ENCODE results near the gene LIN28A. TPM values are rescaled to one million over a fixed set of nuclear protein-coding genes. Genes with fewer than 3 reads are reported as not detected.

Gene LIN28A
- under 1 TPM in 1 of 6 experiments, not detected in 5; 0.09 TPM for total RNA-seq
- long read RNA-seq = 0 reads

DNA sequence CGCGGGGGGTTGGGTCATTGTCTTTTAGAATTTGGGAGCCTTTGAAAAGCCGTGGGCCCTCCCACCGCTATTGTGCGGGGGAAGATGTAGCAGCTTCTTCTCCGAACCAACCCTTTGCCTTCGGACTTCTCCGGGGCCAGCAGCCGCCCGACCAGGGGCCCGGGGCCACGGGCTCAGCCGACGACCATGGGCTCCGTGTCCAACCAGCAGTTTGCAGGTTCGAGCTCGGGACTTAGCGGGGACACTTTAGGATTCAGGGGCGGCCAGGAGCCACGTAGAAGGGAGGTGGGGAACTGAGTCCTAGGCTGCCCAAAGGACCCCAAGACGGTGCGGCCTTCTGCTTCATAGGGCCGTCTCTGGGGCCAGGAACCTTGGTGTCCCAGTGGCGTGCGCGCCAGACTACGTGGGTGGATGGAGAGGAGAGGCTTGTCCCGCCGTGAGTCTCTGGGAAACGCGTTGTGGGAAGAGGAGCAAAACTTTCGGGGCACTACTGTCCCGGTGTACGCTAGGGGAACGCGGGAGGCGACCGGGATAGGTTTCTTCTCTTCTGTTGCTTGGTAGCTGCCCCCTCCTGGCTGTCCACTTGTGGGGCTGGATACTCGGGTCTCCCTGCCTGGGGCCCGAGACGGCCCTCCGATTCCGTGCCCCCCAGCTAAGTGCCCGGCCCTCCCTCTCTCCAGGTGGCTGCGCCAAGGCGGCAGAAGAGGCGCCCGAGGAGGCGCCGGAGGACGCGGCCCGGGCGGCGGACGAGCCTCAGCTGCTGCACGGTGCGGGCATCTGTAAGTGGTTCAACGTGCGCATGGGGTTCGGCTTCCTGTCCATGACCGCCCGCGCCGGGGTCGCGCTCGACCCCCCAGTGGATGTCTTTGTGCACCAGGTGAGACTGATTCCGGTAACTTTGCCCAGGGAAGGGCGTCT is at the start of gene LIN28A:
LIN28A (plus strand) TSS at position 112 of the 918 bp plus-strand sequence; CDS start at position 187, 75 bp downstream.
- WGBS (ENCODE audit: insufficient coverage, low coverage, low lambda C conversion rate, missing lambda C conversion rate) = 4% methylated on average over 40 of the region's 70 CpGs
- Histone ChIP-seq H3K4me1 (no peaks in the 10 kb centered on the region), H3K27ac (no peak within 1 kb of the TSS), H3K27me3 (peaks cover 0 to 22% of the 10 kb centered on the region in 2 donors), H3K36me3 (no peaks in the 10 kb centered on the region), H3K9me3 (no peaks in the 10 kb centered on the region), H3K4me3 (no peak within 1 kb of the TSS)
- intact Hi-C loops (cut with DNase I) = no loop called here
- DNase-seq (no peak), ATAC-seq (peak in 1 of 4 donors; percentile 8)
- no peak for TF ChIP-seq POLR2A (IDR thresholded peaks at IDR 0.05)
- TF ChIP-seq, protein P1, sequence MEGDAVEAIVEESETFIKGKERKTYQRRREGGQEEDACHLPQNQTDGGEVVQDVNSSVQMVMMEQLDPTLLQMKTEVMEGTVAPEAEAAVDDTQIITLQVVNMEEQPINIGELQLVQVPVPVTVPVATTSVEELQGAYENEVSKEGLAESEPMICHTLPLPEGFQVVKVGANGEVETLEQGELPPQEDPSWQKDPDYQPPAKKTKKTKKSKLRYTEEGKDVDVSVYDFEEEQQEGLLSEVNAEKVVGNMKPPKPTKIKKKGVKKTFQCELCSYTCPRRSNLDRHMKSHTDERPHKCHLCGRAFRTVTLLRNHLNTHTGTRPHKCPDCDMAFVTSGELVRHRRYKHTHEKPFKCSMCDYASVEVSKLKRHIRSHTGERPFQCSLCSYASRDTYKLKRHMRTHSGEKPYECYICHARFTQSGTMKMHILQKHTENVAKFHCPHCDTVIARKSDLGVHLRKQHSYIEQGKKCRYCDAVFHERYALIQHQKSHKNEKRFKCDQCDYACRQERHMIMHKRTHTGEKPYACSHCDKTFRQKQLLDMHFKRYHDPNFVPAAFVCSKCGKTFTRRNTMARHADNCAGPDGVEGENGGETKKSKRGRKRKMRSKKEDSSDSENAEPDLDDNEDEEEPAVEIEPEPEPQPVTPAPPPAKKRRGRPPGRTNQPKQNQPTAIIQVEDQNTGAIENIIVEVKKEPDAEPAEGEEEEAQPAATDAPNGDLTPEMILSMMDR (IDR thresholded peaks at IDR 0.05) = no peak

DNA sequence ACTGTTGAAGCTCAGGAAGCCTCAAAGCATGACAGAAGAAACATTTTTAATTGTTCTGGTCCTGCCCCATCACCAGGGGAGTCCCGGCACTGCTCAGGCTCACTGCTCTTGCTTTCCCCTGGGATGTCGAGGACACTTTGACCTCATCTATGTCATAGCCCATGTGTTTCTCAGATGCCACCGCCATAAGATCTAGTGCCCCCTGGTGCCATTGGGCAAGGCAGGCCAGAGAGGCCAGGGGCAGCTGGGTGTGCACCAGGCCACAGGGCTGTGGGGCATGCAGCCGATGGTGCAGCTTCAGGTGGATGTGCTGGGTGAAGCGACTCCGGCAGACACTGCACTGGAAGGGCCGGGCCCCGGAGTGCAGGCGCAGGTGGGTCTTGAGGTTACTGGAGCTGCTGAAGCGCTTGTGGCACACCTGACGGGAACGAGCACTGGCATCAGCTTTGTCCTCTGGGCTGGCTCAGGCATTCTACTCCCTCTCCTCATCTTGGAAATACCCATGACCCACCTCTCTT is 49.0 kb upstream of the LIN28A start:
- WGBS (ENCODE audit: insufficient coverage, low coverage, low lambda C conversion rate, missing lambda C conversion rate) = 84% methylated on average over 2 of the region's 12 CpGs
- no peak overlapping the region for H3K27ac ChIP-seq
- no peak for TF ChIP-seq POLR2A (IDR thresholded peaks at IDR 0.05)
- TF ChIP-seq, protein P1 (IDR thresholded peaks at IDR 0.05) = no peak
- H3K27me3 ChIP-seq = no peaks in the 10 kb centered on the region
- intact Hi-C loops (cut with DNase I) = loop anchor here (10.0 kb wide), 2 partner anchors 67 to 77 kb away; partner anchors contain the start of gene SH3BGRL3 (in 1 of the 2)
- peaks cover 0 to 10% (median 5%) of the 10 kb centered on the region in 4 donors for H3K4me1 ChIP-seq
- ATAC-seq = no peak
- no peaks in the 10 kb centered on the region for H3K36me3 ChIP-seq
- H3K4me3 ChIP-seq = no peak overlapping the region
- no peak for DNase-seq
- H3K9me3 ChIP-seq = no peaks in the 10 kb centered on the region

DNA sequence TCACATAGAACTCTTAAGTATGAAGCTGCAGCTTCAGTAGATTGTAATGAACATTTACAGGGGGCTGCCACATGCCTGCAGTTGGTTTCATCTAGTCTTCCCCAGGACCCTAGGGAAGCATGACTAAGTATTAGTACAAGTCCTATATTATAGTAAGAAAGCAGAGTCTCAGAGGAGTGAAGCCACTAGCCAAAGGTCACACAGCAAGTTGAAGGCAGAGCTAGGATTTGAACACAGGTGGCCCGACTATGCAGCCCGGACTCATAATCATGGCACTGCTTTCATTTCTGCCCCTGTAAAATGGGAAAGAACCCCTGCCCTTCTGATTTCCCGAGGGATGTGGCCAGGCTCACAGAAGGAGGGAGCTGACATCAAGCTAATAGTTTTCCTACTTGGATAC is 48.3 kb upstream of the LIN28A start:
- Histone ChIP-seq H3K36me3 (no peaks in the 10 kb centered on the region), H3K27me3 (no peaks in the 10 kb centered on the region), H3K9me3 (no peaks in the 10 kb centered on the region), H3K4me3 (no peak overlapping the region), H3K4me1 (peaks cover 0 to 10% (median 5%) of the 10 kb centered on the region in 4 donors), H3K27ac (no peak overlapping the region)
- ATAC-seq = no peak
- DNase-seq = no peak
- intact Hi-C loops (cut with DNase I) = loop anchor here (10.0 kb wide), 2 partner anchors 68 to 78 kb away; partner anchors contain the start of gene SH3BGRL3 (in 1 of the 2)
- TF ChIP-seq, protein P1 (IDR thresholded peaks at IDR 0.05) = no peak
- no peak for TF ChIP-seq POLR2A (IDR thresholded peaks at IDR 0.05)
- no CpG with 5 or more reads among the region's 3 CpGs for WGBS (ENCODE audit: insufficient coverage, low coverage, low lambda C conversion rate, missing lambda C conversion rate)

DNA sequence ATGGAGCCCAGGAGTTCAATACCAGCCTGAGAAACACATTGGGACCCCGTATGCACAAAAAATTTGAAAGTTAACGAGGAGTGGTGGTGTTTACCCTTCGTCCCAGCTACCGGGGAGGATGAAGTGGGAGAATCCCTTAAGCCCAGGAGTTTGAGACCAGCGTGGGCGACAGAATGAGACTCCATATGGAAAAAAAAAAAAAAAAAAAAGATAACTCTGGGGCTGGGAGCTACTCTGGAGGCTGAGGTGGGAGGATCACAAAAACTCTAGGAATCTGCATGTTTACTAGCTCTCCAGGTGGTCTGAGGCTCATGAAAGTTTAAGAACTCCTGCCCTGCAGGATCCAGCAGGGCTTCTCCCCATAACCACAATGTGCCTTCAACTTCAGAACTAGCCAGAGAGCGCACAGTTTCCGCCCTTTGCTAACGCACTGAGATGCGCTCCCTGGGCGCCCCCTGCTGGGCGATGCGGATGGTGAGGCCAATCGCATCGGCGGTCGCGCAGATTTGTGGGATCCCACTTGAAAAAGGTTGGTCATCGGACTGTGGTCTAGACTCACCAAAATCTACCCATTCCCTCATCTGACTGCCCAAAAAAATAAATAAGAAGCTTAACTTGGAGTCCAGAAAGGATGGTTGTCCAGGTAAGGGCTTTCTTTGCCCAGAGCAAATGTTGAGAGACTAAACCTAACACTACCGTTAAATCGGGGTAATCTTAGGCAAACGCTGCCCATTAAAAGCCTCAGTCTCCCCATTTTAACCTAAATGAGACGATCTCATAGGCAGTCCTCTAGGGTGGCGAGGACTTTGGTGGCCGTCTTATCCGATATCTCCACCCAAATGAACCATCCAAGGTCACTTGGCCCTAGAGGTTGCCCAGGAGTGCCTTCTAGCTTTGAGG is 46.8 kb upstream of the LIN28A start:
- TF ChIP-seq, protein P1 (IDR thresholded peaks at IDR 0.05) = peak; percentile 83 to 95 (median 92)
- no peak for TF ChIP-seq POLR2A (IDR thresholded peaks at IDR 0.05)
- ATAC-seq (peak; percentile 67 to 81 (median 78)), DNase-seq (peak; percentile 82 to 87 (median 83))
- no peaks in the 10 kb centered on the region for H3K36me3 ChIP-seq
- peaks cover 0 to 7% (median 3%) of the 10 kb centered on the region in 4 donors for H3K4me1 ChIP-seq
- H3K4me3 ChIP-seq = no peak overlapping the region
- no peak overlapping the region for H3K27ac ChIP-seq
- intact Hi-C loops (cut with DNase I) = loop anchor here (10.0 kb wide), 2 partner anchors 69 to 79 kb away; partner anchors contain the start of gene SH3BGRL3 (in 1 of the 2)
- no peaks in the 10 kb centered on the region for H3K27me3 ChIP-seq
- H3K9me3 ChIP-seq = no peaks in the 10 kb centered on the region
- 51% methylated on average over 13 of the region's 26 CpGs for WGBS (ENCODE audit: insufficient coverage, low coverage, low lambda C conversion rate, missing lambda C conversion rate)

Data from right lobe of liver (tissue), 6 donors.